PC-9 (cell line): Measurements from ENCODE around the gene INPPL1. TPM values are rescaled to one million over a fixed set of nuclear protein-coding genes. Genes with fewer than 3 reads are reported as not detected.
"Not testable (repeated sequence)": the region's sequence is repeated elsewhere in the genome, so short reads cannot be mapped to it uniquely, and the experiment has no call there.

Experiments
- BruUV-seq: library from RNA; stranded (reverse); fragments of 400-500 nt; replicated peaks from 2 replicates; lab custom pipeline; 2021; lab: Mats Ljungman, UMichigan
- CTCF ChIA-PET: fragments of 300-600 bp; sonication (Branson Sonifier 250); formaldehyde crosslinking; loops from one replicate; lab custom pipeline; 2022; ENCODE audit warnings: antibody characterized with exemption; lab: Charles Lee
- POLR2A ChIA-PET: fragments of 300-600 bp; sonication (Branson Sonifier 250); formaldehyde crosslinking; loops from one replicate; lab custom pipeline; 2022; ENCODE audit warnings: antibody characterized with exemption; ENCODE audit not compliant: unreplicated experiment; lab: Charles Lee
- DNase-seq, 2 experiments: peaks; one replicate each; pipeline versions ENCODE4 v3.0.0 to v3.0.0-alpha.2; 2015 to 2022; ENCODE audit warnings: mixed read lengths in 1 of 2
- H2AFZ ChIP-seq: fragments of 200-600 bp; sonication (generic); 2 replicates; pipeline ENCODE4 v1.8.1; 2017; ENCODE audit warnings: antibody characterized with exemption
- H3F3A ChIP-seq: fragments of 200-600 bp; sonication (generic); 2 replicates; pipeline ENCODE4 v1.8.1; 2017; ENCODE audit warnings: antibody characterized with exemption, mild to moderate bottlenecking, low read depth; ENCODE audit not compliant: insufficient read depth
- H3K27ac ChIP-seq: fragments of 200-600 bp; sonication (generic); 2 replicates; pipeline ENCODE4 v1.6.1; 2016; ENCODE audit warnings: mixed run types
- H3K27me3 ChIP-seq: fragments of 200-600 bp; sonication (generic); 2 replicates; pipeline ENCODE4 v1.6.1; 2016; ENCODE audit warnings: low read depth, mixed run types; ENCODE audit not compliant: insufficient read depth
- H3K36me3 ChIP-seq: fragments of 200-600 bp; sonication (generic); 2 replicates; pipeline ENCODE4 v1.6.1; 2016; ENCODE audit warnings: low read depth, mixed run types
- H3K4me1 ChIP-seq: fragments of 200-600 bp; sonication (generic); replicated peaks from 2 replicates; pipeline ENCODE4 v1.6.1; 2016; ENCODE audit warnings: mixed run types; ENCODE audit not compliant: insufficient read depth
- H3K4me2 ChIP-seq: fragments of 200-600 bp; sonication (generic); 2 replicates; pipeline ENCODE4 v1.6.1; 2017; ENCODE audit warnings: mixed run types
- H3K4me3 ChIP-seq: fragments of 200-600 bp; sonication (generic); 2 replicates; pipeline ENCODE4 v1.6.1; 2016; ENCODE audit warnings: mixed run types
- H3K79me2 ChIP-seq: fragments of 200-600 bp; sonication (generic); 2 replicates; pipeline ENCODE4 v1.6.1; 2017; ENCODE audit warnings: low read depth, mixed run types
- H3K9me2 ChIP-seq: fragments of 200-600 bp; sonication (generic); 2 replicates; pipeline ENCODE4 v1.8.1; 2017; ENCODE audit warnings: mild to moderate bottlenecking; ENCODE audit not compliant: insufficient read depth
- H3K9me3 ChIP-seq: fragments of 200-600 bp; sonication (generic); 2 replicates; pipeline ENCODE4 v1.8.1; 2016; ENCODE audit warnings: low read depth; ENCODE audit not compliant: insufficient read depth
- H4K20me1 ChIP-seq: fragments of 200-600 bp; sonication (generic); 2 replicates; pipeline ENCODE4 v1.8.1; 2017; ENCODE audit not compliant: insufficient read depth
- EZH2 ChIP-seq: fragments of 200-600 bp; sonication (generic); IDR thresholded peaks from 2 replicates; pipeline ENCODE4 v1.8.0; 2017; ENCODE audit warnings: antibody characterized with exemption, low read depth
- intact Hi-C: fragments of 100-400 bp; cut with micrococcal nuclease; formaldehyde crosslinking; loops from one replicate; pipeline ENCODE4 v1.10.0; 2022; ENCODE audit not compliant: unreplicated experiment
- total RNA-seq: library from RNA; stranded (reverse); gene quantifications from 2 replicates; pipeline ENCODE4 v1.2.3, GENCODE V29; 2021
- TF ChIP-seq, protein P1 (sequence below): fragments of 200-600 bp; sonication (generic); conservative IDR thresholded peaks from 2 replicates; pipeline ENCODE4 v1.6.1; 2017; ENCODE audit warnings: mixed run types, antibody characterized with exemption, mild to moderate bottlenecking, moderate library complexity

Gene INPPL1
- total RNA-seq, 1 experiment from 2014 or later: 199 TPM

DNA sequence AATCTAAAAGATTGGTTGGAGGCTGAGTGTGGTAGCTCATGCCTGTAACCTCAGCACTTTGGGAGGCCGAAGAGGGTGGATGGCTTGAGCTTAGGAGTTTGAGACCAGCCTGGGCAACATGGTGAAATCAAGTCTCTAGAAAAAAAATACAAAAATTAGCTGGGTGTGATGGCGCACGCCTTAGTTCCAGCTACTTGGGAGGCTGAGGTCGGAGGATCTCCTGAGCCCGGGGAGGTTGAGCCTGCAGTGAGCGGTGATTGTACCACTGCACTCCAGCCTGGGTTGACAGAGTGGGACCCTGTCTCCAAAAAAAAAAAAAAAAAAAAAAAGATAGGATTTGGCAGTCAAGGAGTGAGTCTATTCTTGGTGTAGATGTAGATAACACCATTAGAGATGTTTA, 22.0 kb upstream of the INPPL1 start:
- no peak for TF ChIP-seq EZH2
- TF ChIP-seq, protein P1, sequence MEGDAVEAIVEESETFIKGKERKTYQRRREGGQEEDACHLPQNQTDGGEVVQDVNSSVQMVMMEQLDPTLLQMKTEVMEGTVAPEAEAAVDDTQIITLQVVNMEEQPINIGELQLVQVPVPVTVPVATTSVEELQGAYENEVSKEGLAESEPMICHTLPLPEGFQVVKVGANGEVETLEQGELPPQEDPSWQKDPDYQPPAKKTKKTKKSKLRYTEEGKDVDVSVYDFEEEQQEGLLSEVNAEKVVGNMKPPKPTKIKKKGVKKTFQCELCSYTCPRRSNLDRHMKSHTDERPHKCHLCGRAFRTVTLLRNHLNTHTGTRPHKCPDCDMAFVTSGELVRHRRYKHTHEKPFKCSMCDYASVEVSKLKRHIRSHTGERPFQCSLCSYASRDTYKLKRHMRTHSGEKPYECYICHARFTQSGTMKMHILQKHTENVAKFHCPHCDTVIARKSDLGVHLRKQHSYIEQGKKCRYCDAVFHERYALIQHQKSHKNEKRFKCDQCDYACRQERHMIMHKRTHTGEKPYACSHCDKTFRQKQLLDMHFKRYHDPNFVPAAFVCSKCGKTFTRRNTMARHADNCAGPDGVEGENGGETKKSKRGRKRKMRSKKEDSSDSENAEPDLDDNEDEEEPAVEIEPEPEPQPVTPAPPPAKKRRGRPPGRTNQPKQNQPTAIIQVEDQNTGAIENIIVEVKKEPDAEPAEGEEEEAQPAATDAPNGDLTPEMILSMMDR: no peak
- no TSS peak for BruUV-seq

DNA sequence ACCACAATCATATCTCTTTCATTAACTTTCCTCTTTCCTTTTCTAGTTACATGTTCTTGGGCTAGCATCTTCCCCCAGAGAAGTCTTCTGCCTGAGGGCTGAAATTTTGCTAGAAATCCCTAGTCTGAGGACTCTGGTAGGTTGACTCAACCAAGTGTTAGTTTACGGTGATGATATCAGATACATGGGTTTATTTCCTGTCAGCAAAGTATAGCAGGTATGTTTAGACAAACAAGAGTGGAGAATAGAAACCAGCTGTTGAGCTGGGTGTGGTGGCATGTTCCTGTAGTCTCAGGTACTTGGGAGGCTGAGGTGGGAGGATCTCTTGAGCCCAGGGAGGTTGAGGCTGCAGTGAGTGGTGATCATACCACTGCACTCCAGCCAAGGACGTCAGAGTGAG, 21.4 kb upstream of the INPPL1 start:
- Histone ChIP-seq H3K36me3 (no peaks in the 10 kb centered on the region), H3K4me1 (peaks cover 32% of the 10 kb centered on the region), H3K4me3 (no peak overlapping the region), H3K79me2 (no peaks in the 10 kb centered on the region), H3K9me3 (no peaks in the 10 kb centered on the region), H3K27me3 (no peaks in the 10 kb centered on the region), H3K27ac (0 out of 2 replicates have a peak overlapping the region, but pooled peaks have one; percentile 14), H3K4me2 (0 out of 2 replicates have a peak overlapping the region, but pooled peaks have one; percentile 11), H3F3A (peaks cover 25% of the 10 kb centered on the region), H3K9me2 (no peaks in the 10 kb centered on the region), H2AFZ (no peak overlapping the region), H4K20me1 (no peaks in the 10 kb centered on the region)
- intact Hi-C loops: no loop called here
- no TSS peak for BruUV-seq
- ChIA-PET CTCF (no interaction called here), POLR2A (interaction anchor here (0.6 kb wide), 2 partner anchors 20 to 58 kb away, joined by 4 to 5 read pairs; no protein-coding TSS in a partner anchor)
- TF ChIP-seq, protein P1: no peak
- TF ChIP-seq EZH2: no peak
- DNase-seq: peak in 1 of 2 experiments; percentile 48

More for the DNA sequence above, 22.0 kb upstream of the INPPL1 start:
- intact Hi-C loops: no loop called here
- Histone ChIP-seq H3K27me3 (no peaks in the 10 kb centered on the region), H3K4me2 (no peak overlapping the region), H2AFZ (no peak overlapping the region), H3K36me3 (no peaks in the 10 kb centered on the region), H3K4me1 (peaks cover 32% of the 10 kb centered on the region), H3K27ac (no peak overlapping the region), H3F3A (peaks cover 25% of the 10 kb centered on the region), H3K4me3 (no peak overlapping the region), H4K20me1 (no peaks in the 10 kb centered on the region), H3K9me2 (no peaks in the 10 kb centered on the region), H3K79me2 (no peaks in the 10 kb centered on the region), H3K9me3 (no peaks in the 10 kb centered on the region)
- ChIA-PET CTCF (no interaction called here), POLR2A (interaction anchor here (0.6 kb wide), 1 partner anchor 57 kb away, joined by 5 read pairs; no protein-coding TSS in a partner anchor)
- DNase-seq: no peak

DNA sequence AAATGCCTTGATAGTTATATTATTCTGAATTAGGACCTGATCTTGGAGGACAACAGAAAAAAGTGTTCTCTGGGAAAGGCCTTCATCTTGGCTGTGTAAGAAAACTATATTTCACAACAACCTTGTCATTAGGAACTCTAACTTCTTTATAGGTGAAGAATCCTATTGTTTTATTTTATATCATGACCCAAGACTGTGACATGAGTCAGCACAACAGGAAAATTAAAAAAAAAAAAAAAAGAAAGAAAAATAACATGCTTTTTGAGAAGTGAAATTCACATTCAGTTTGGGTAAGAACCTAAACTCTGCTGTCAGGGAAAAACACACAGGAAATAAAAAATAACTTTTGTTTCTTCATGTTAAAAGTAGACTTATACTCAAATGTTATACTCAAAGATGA, 19.7 kb upstream of the INPPL1 start:
- Histone ChIP-seq H3K36me3 (no peaks in the 10 kb centered on the region), H3K4me2 (no peak overlapping the region), H4K20me1 (no peaks in the 10 kb centered on the region), H3F3A (peaks cover 25% of the 10 kb centered on the region), H3K9me2 (no peaks in the 10 kb centered on the region), H2AFZ (no peak overlapping the region), H3K4me3 (no peak overlapping the region), H3K4me1 (peaks cover 17% of the 10 kb centered on the region), H3K27me3 (no peaks in the 10 kb centered on the region), H3K79me2 (no peaks in the 10 kb centered on the region), H3K9me3 (no peaks in the 10 kb centered on the region; the same call in 1 of the 2 replicates), H3K27ac (no peak overlapping the region)
- POLR2A ChIA-PET: interaction anchor here (0.7 kb wide), 2 partner anchors 16 to 1326 kb away, joined by 4 to 29 read pairs; no protein-coding TSS in a partner anchor
- TF ChIP-seq EZH2: no peak
- TF ChIP-seq, protein P1: no peak
- intact Hi-C loops: no loop called here
- DNase-seq: no peak
- CTCF ChIA-PET: no interaction called here
- BruUV-seq: no TSS peak

DNA sequence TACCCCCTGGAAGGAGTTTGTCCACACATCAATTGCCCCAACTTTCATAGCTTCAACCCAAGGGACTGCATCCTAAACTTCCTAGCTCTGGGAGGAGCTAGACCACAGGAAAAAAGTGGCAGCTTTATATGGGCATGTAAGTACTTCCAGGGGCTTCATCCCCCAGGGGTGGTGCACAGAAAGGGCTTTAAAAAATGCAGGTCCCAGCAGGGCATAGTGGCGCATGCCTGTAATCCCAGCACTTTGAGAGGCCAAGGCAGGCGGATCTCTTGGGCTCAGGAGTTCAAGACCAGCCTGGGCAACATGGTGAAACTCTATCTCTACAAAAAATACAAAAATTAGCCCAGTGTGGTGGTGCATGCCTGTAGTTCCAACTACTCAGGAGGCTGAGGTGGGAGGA, 17.8 kb upstream of the INPPL1 start:
- H3K27ac ChIP-seq, H3K36me3 ChIP-seq, H3K79me2 ChIP-seq, H4K20me1 ChIP-seq, BruUV-seq, H3K27me3 ChIP-seq, H3K4me2 ChIP-seq, POLR2A ChIA-PET, intact Hi-C loops, H2AFZ ChIP-seq, H3K9me2 ChIP-seq, H3K9me3 ChIP-seq, DNase-seq, H3K4me3 ChIP-seq: not testable (repeated sequence)
- Histone ChIP-seq H3F3A (peaks cover 16% of the 10 kb centered on the region), H3K4me1 (peaks cover 15% of the 10 kb centered on the region)
- CTCF ChIA-PET: interaction anchor here (0.6 kb wide), 1 partner anchor 138 kb away, joined by 6 read pairs; no protein-coding TSS in a partner anchor
